HG02678 (cell line): ENCODE data around the gene CMPK1.

ENCODE experiments used
- ATAC-seq: cut with Tn5 transposase; IDR thresholded peaks from one replicate; pipeline ENCODE4 v1.9.1; 2021; ENCODE audit warnings: mild to moderate bottlenecking, moderate library complexity; ENCODE audit not compliant: unreplicated experiment

CMPK1 gene

GRCh38 chr1:47418681-47419325 lies 85.2 kb downstream of the CMPK1 start:
- ATAC-seq, result no peak

GRCh38 chr1:47420547-47420946 lies 87.0 kb downstream of the CMPK1 start:
- no peak for ATAC-seq

GRCh38 chr1:47423872-47424271 lies 90.3 kb downstream of the CMPK1 start:
- no peak for ATAC-seq

- no peak for ATAC-seq
These were observed 90.9 kb downstream of the CMPK1 start for GRCh38 chr1:47424336-47424982.
